ENCODE measurements around the gene ASTN1.

DNA sequence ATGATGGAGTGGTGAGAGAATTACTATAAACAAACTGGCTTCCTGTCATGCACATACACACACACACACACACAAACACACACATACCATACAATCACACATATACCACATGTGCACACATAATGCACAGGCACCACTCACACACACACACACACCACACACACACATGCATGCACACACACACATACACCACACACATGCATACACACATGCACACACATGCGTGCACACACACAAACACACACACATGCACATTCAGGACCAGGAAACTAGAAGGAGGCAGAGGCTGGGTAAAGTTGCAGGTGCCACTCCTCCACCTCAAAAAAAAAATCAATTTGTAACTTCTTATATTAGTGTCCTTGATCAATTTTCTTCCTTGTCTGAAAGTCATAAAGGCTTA lies 153.0 kb downstream of the ASTN1 start:
- TF ChIP-seq, protein P1, sequence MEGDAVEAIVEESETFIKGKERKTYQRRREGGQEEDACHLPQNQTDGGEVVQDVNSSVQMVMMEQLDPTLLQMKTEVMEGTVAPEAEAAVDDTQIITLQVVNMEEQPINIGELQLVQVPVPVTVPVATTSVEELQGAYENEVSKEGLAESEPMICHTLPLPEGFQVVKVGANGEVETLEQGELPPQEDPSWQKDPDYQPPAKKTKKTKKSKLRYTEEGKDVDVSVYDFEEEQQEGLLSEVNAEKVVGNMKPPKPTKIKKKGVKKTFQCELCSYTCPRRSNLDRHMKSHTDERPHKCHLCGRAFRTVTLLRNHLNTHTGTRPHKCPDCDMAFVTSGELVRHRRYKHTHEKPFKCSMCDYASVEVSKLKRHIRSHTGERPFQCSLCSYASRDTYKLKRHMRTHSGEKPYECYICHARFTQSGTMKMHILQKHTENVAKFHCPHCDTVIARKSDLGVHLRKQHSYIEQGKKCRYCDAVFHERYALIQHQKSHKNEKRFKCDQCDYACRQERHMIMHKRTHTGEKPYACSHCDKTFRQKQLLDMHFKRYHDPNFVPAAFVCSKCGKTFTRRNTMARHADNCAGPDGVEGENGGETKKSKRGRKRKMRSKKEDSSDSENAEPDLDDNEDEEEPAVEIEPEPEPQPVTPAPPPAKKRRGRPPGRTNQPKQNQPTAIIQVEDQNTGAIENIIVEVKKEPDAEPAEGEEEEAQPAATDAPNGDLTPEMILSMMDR (IDR thresholded peaks at IDR 0.05) = no peak
- TF ChIP-seq, protein P2, sequence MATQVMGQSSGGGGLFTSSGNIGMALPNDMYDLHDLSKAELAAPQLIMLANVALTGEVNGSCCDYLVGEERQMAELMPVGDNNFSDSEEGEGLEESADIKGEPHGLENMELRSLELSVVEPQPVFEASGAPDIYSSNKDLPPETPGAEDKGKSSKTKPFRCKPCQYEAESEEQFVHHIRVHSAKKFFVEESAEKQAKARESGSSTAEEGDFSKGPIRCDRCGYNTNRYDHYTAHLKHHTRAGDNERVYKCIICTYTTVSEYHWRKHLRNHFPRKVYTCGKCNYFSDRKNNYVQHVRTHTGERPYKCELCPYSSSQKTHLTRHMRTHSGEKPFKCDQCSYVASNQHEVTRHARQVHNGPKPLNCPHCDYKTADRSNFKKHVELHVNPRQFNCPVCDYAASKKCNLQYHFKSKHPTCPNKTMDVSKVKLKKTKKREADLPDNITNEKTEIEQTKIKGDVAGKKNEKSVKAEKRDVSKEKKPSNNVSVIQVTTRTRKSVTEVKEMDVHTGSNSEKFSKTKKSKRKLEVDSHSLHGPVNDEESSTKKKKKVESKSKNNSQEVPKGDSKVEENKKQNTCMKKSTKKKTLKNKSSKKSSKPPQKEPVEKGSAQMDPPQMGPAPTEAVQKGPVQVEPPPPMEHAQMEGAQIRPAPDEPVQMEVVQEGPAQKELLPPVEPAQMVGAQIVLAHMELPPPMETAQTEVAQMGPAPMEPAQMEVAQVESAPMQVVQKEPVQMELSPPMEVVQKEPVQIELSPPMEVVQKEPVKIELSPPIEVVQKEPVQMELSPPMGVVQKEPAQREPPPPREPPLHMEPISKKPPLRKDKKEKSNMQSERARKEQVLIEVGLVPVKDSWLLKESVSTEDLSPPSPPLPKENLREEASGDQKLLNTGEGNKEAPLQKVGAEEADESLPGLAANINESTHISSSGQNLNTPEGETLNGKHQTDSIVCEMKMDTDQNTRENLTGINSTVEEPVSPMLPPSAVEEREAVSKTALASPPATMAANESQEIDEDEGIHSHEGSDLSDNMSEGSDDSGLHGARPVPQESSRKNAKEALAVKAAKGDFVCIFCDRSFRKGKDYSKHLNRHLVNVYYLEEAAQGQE (IDR thresholded peaks at IDR 0.05; ENCODE audit: low read depth, low read length) = no peak
- no peak for TF ChIP-seq POLR2AphosphoS5 (IDR thresholded peaks at IDR 0.05; ENCODE audit: low read depth, low read length)
- no peak for TF ChIP-seq RCOR1 (IDR thresholded peaks at IDR 0.05; ENCODE audit: low read length)
- TF ChIP-seq SMC3 (IDR thresholded peaks at IDR 0.05; ENCODE audit: low read depth, low read length) = no peak
- no peak for TF ChIP-seq NFIC (IDR thresholded peaks at IDR 0.05; ENCODE audit: borderline replicate concordance)
- no peak for TF ChIP-seq RAD21 (IDR thresholded peaks at IDR 0.05; ENCODE audit: low read length)
- TF ChIP-seq RFX5 (IDR thresholded peaks at IDR 0.05; ENCODE audit: low read length) = no peak
- TF ChIP-seq TAF1 (IDR thresholded peaks at IDR 0.05; ENCODE audit: borderline replicate concordance, low read depth, low read length) = no peak
- no peak for TF ChIP-seq ELF1 (IDR thresholded peaks at IDR 0.05)
- no peak for TF ChIP-seq GABPA (IDR thresholded peaks at IDR 0.05; ENCODE audit: low read depth)
- TF ChIP-seq YY1 (IDR thresholded peaks at IDR 0.05; ENCODE audit: low read depth) = no peak
